Measurements from ENCODE around the gene PRM1.
A peak's percentile ranks its signal among the peaks of the same experiment; 100 is the strongest.

PRM1 gene

DNA sequence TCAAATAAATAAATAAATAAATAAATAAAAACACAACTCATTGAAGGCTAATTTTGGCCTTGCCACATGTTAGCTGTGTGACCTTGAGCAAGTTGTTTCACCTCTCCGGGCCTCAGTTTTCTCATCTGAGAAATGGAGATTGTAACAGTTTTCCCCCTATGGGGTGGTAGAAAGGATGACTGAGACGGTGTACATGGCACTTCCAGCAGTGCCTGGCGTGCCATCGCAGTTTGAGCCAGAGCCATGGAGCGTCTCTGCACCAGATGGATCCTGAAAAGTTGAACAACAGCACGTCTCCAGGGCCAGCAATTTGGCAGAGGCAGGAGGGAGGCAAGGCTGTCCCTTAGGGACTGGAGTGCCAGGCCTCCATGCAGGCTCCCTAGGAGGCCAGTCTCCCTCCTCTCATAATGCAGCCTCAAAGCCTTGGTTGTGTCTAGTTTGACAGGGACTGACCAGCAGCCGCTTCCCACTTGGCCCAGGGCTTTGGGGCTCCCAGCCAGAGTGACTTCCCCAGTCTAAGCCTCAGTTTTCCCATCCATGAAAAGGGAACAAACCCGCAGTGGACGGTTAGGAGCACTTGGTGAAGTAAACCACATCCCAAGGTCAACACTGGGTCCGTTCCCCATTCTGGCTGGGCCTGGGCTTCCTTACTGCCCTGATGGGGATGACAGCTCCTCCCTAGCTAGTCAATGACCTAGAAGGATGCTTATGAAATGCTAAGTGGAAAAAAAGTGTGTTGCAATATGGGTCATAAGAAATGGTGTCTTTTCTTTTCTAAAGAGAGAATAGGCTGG is 44.5 kb downstream of the PRM1 start:
- DNase-seq (ENCODE audit: low read depth), result no peak

DNA sequence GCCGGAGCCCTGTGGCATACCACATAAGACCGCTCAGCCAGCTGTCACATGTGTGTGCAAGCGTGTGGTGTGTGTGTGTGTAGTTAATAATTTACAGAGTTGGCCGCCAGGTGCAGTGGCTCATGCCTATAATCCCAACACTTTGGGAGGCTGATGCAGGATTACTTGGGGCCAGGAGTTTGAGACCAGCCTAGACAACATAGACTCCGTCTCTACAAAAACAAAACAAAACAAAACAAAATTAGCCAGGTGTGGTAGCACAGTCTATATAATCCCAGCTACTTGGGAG is 45.5 kb downstream of the PRM1 start:
- DNase-seq (ENCODE audit: low read depth), result no peak

DNA sequence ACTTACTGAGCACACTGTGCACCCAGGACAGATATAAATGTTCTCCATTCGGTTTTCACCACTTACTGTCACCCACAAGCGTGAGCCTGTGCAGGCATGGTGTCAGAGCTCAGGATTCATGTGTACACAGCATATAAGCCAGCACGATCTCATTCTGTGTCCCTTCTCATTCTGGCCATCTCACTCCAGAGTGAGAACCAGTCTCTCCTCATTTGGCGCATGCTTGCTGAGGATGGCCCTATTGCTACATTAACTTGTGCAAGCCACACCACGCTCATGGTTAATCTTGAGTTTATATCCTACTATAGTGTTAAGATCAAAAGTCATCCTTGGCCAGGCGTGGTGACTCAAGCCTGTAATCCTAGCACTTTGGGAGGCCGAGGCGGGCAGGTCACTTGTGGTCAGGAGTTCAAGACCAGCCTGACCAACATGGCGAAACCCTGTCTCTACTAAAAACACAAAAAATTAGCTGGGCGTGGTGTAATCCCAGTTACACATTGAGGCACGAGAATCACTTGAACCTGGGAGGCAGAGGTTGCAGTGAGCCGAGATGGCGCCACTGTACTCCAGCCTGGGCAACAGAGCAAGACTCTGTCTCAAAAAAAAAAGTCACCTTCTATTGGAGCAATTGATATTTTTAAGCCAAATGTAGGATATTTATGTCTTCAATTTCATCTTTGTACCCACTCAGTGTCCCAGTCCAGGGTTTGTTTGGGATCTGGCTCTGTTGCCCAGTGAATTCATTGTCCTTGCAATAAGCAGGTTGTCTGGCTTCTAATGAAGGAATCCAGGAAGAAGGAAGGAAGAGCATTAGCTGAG is 46.0 kb downstream of the PRM1 start:
- DNase-seq (ENCODE audit: low read depth), result no peak

DNA sequence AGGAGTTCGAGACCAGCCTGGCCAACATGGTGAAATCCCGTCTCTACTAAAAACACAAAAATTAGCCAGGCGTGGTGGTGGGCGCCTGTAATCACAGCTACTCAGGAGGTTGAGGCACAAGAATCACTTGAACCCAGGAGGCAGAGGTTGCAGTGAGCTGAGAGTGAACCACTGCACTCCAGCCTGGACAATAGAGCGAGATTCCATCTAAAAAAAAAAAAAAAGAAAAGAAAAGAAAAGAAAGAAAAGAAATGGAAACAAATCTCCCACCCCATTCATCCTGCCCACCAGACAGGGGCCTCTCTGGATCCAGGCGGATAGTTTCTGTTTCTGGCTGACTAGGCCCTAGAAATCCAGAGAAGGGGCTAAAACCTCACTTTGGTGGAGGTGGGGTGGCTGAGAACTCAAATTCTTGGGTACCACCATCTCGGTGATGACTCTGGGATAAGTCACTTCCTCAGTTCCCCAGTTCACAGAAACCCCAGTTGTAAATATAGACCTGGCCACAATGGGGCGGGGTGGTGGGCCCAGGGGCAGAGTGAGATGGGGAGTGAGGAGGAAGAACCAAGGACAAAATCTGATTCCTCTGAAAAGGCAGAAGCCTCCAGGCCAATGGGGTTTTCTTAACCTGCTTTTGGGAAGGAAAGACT is 47.3 kb downstream of the PRM1 start:
- peak; percentile 41 for DNase-seq (ENCODE audit: low read depth)

DNA sequence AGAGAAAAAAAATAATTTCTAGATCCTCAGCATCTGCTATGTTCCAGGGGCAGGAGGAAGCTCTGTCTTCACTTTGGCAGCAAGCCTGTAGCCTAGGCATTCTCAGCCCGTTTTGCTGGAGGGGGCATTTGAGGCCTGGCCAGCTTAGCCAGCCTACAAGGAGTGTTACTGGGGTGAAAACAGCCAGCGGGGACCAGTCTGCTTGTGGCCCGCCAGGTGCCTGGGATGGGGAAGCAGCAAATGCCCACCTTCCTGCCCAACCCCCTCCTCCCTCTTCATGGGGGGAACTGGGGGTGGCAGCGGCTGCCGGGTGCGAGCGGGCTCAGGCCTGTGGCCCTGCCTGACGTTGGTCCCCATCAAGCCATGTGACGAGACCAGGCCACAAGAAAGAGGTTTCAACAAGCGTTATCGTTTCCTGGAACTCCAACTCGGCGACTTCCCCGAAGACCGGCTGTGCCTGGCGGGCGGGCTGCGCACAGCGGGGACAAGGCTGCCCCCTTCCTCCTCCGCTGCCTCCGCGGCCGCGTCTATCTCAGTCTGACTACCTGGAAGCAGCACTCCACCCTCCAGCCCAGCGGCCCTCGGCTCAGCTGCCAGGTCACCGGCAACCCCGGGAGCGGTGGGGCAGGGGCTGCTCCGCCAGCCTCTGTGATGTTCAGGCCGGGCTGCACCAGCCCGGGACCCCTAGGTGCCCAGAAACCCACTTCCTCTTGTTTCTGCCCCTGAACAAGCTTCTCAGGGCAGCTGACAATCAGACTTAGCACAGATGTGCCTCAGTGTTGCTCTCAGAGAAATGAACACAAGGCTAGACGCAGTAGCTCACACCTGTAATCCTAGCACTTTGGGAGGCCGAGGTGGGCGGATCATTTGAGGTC is 48.0 kb downstream of the PRM1 start:
- peak; percentile 75 for DNase-seq (ENCODE audit: low read depth)

DNA sequence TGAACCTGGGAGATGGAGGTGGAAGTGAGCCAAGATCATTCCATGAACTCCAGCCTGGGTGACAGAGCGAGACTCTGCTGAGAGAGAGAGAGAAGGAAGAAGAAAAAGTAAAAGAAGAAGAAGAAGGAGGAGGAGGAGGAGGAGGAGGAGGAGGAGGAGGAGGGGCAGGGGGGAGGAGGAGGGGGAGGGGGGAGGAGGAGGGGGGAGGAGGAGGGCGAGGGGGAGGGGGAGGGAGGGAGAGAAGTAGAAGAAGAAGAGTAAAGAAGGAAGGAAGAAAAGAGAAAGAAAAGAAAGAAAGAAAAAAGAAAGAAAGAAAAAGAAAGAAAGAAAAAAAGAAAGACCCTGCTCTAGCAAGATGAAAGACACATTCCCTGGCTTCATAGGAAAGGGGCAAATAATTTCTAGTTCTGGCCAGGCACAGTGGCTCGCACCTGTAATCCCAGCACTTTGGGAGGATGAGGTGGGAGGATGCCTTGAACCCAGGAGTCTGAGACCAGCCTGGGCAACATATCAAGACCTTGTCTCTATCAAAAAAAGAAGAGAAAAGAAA is 48.8 kb downstream of the PRM1 start:
- DNase-seq (ENCODE audit: low read depth), result no peak

DNA sequence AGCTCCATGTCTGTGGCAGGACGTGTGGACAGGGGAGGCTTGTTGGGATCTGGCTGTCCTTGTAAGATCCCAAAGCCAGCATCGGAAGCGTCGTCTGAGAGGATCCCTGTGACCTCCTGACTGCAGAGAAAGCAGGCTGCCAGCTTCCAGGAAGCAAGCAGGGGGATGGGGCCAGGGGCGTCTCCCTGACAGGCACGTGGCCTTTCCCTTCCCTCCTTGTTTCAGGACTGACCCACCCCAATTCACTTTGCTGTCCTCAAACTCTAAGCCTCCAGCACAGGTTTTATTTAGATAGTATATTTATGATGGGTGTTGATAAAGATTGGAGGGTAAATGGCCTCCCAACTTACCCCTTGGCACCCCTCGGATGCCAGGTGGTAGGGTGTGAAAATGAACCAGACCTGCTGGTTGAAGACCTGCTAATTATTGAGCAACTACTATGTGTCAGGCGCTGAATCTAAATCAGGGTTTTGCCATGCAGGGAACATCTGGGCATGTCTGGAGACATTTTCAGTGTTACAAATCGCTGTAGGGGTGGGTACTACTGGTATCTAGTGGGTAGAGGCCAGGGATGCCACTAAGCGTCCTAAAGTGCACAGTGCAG is 49.7 kb downstream of the PRM1 start:
- DNase-seq (ENCODE audit: low read depth), result no peak
